H1 (cell line): ENCODE measurements around the gene NHEJ1. TPM values are rescaled to one million over a fixed set of nuclear protein-coding genes. Genes with fewer than 3 reads are reported as not detected.

Source experiments
- CTCF ChIA-PET: fragments of 300-600 bp; sonication (Branson Sonifier 250); formaldehyde crosslinking; loops from one replicate; lab custom pipeline; 2021; ENCODE audit not compliant: partially characterized antibody; lab: Charles Lee
- POLR2A ChIA-PET: fragments of 300-600 bp; sonication (Branson Sonifier 250); formaldehyde crosslinking; loops from one replicate; lab custom pipeline; 2021; ENCODE audit warnings: inconsistent platforms; ENCODE audit not compliant: partially characterized antibody; lab: Charles Lee
- DNase-seq, 2 experiments: peaks; one replicate each; pipeline versions ENCODE4 v3.0.0 to v3.0.0-alpha.2; 2010 to 2022; ENCODE audit warnings: low spot score in 2 of 2, low read depth in 1 of 2, mixed read lengths in 1 of 2
- FAIRE-seq: peaks from 2 replicates; lab custom pipeline; 2011; peaks lifted over from hg19 to GRCh38; lab: Jason Lieb, UNC
- H2AFZ ChIP-seq: 2 replicates; pipeline ENCODE4 v1.8.1; 2012; ENCODE audit warnings: low read length, inconsistent platforms
- H2AK5ac ChIP-seq: 2 replicates; pipeline ENCODE4 v1.6.1; 2013; ENCODE audit warnings: low read depth, low read length
- H2BK120ac ChIP-seq: replicated peaks from 2 replicates; pipeline ENCODE3; 2013; ENCODE audit warnings: low read depth, low read length, inconsistent platforms
- H2BK12ac ChIP-seq: 2 replicates; pipeline ENCODE4 v1.6.1; 2013; ENCODE audit warnings: low read depth, low read length
- H2BK15ac ChIP-seq: 2 replicates; pipeline ENCODE4 v1.6.1; 2013; ENCODE audit warnings: low read length
- H2BK20ac ChIP-seq: 2 replicates; pipeline ENCODE4 v1.6.1; 2013; ENCODE audit warnings: low read length
- H2BK5ac ChIP-seq: 2 replicates; pipeline ENCODE4 v1.6.1; 2013; ENCODE audit warnings: low read depth, low read length
- H3K14ac ChIP-seq: 2 replicates; pipeline ENCODE4 v1.6.1; 2013; ENCODE audit warnings: inconsistent platforms; ENCODE audit not compliant: insufficient read length
- H3K18ac ChIP-seq: 2 replicates; pipeline ENCODE4 v1.6.1; 2013; ENCODE audit warnings: low read length; ENCODE audit errors: extremely low read depth
- H3K23ac ChIP-seq: 2 replicates; pipeline ENCODE4 v1.6.1; 2013; ENCODE audit warnings: inconsistent platforms; ENCODE audit not compliant: insufficient read length
- H3K23me2 ChIP-seq: 2 replicates; pipeline ENCODE4 v1.6.1; 2013; ENCODE audit warnings: low read depth, low read length
- H3K27ac ChIP-seq: 2 replicates; pipeline ENCODE4 v1.6.1; 2011; ENCODE audit warnings: low read depth, low read length, inconsistent platforms
- H3K27me3 ChIP-seq, 4 experiments: replicated peaks in 1 of 4; 1 replicate in 1 of 4; 2 replicates in 3 of 4; pipeline versions ENCODE4 v1.6.1 to v1.8.1; 2011 to 2013; ENCODE audit warnings: low read length in 3 of 4, mild to moderate bottlenecking in 3 of 4, inconsistent platforms in 2 of 4, mixed read lengths in 2 of 4, moderate library complexity in 1 of 4; ENCODE audit not compliant: control insufficient read depth in 3 of 4, insufficient read depth in 3 of 4; ENCODE audit errors: extremely low read depth in 1 of 4
- H3K36me3 ChIP-seq, 4 experiments: 2 replicates each; pipeline versions ENCODE4 v1.6.1 to v1.8.1; 2011 to 2013; ENCODE audit warnings: mild to moderate bottlenecking in 4 of 4, low read length in 3 of 4, moderate library complexity in 2 of 4, control low read depth in 1 of 4, inconsistent platforms in 1 of 4; ENCODE audit not compliant: insufficient read depth in 4 of 4, control insufficient read depth in 2 of 4
- H3K4ac ChIP-seq: replicated peaks from 2 replicates; pipeline ENCODE3; 2013; ENCODE audit warnings: low read length, low read depth, mixed read lengths, inconsistent platforms; ENCODE audit not compliant: insufficient read length
- H3K4me1 ChIP-seq, 4 experiments: replicated peaks in 1 of 4; 1 replicate in 1 of 4; 2 replicates in 3 of 4; pipeline versions ENCODE4 v1.6.1 to v1.8.1; 2011 to 2013; ENCODE audit warnings: low read length in 3 of 4, inconsistent platforms in 2 of 4, mixed read lengths in 1 of 4; ENCODE audit not compliant: insufficient read depth in 4 of 4, control insufficient read depth in 3 of 4
- H3K4me2 ChIP-seq, 2 experiments: 2 replicates each; pipeline versions ENCODE4 v1.6.1 to v1.8.1; 2011 to 2013; ENCODE audit warnings: low read depth in 2 of 2, low read length in 2 of 2, control low read depth in 1 of 2, inconsistent platforms in 1 of 2, mild to moderate bottlenecking in 1 of 2; ENCODE audit not compliant: insufficient read depth in 1 of 2
- H3K4me3 ChIP-seq, 4 experiments: fragments of 200-600, 300-600 bp in 1 of 4; sonication (generic), shearing (Covaris generic), sonication (Bioruptor Twin) in 1 of 4; 2 replicates each; pipeline versions ENCODE4 v1.5.1 to v1.8.1; 2011 to 2016; ENCODE audit warnings: low read length in 4 of 4, low read depth in 3 of 4, control low read depth in 2 of 4, inconsistent platforms in 2 of 4, mild to moderate bottlenecking in 2 of 4, mixed read lengths in 1 of 4, moderate library complexity in 1 of 4; ENCODE audit not compliant: insufficient read depth in 2 of 4; ENCODE audit errors: extremely low read depth in 1 of 4
- H3K56ac ChIP-seq: replicated peaks from 2 replicates; pipeline ENCODE3; 2013; ENCODE audit warnings: low read depth, mild to moderate bottlenecking, mixed read lengths, low read length, inconsistent platforms; ENCODE audit not compliant: insufficient read length
- H3K79me1 ChIP-seq: 2 replicates; pipeline ENCODE4 v1.6.1; 2013; ENCODE audit warnings: low read depth, low read length, control low read depth
- H3K79me2 ChIP-seq, 2 experiments: 2 replicates each; pipeline versions ENCODE4 v1.6.1 to v1.8.1; 2012 to 2013; ENCODE audit warnings: low read length in 2 of 2, mild to moderate bottlenecking in 2 of 2, inconsistent platforms in 1 of 2; ENCODE audit not compliant: insufficient read depth in 2 of 2, control insufficient read depth in 1 of 2
- H3K9ac ChIP-seq, 4 experiments: replicated peaks in 1 of 4; 1 replicate in 1 of 4; 2 replicates in 3 of 4; pipeline versions ENCODE4 v1.6.1 to v1.8.1; 2011 to 2013; ENCODE audit warnings: low read depth in 3 of 4, low read length in 3 of 4, control low read depth in 2 of 4, mild to moderate bottlenecking in 2 of 4, moderate library complexity in 2 of 4, inconsistent platforms in 1 of 4; ENCODE audit errors: extremely low read depth in 1 of 4
- H3K9me3 ChIP-seq, 2 experiments: 2 replicates each; pipeline versions ENCODE4 v1.6.1 to v1.8.1; 2012 to 2013; ENCODE audit warnings: mild to moderate bottlenecking in 2 of 2, moderate library complexity in 2 of 2, control low read depth in 1 of 2, inconsistent platforms in 1 of 2, low read depth in 1 of 2, low read length in 1 of 2, mixed read lengths in 1 of 2; ENCODE audit not compliant: insufficient read depth in 2 of 2
- H4K20me1 ChIP-seq, 2 experiments: replicated peaks in 1 of 2; 2 replicates each; pipeline versions ENCODE3 to v1.8.1; 2011 to 2013; ENCODE audit warnings: inconsistent platforms in 2 of 2, low read length in 2 of 2, mild to moderate bottlenecking in 1 of 2; ENCODE audit not compliant: insufficient read depth in 2 of 2, control insufficient read depth in 1 of 2
- H4K5ac ChIP-seq: 2 replicates; pipeline ENCODE4 v1.6.1; 2013; ENCODE audit warnings: low read length, low read depth, mixed read lengths, inconsistent platforms; ENCODE audit not compliant: insufficient read length
- H4K8ac ChIP-seq: 2 replicates; pipeline ENCODE4 v1.8.0; 2013; ENCODE audit warnings: mild to moderate bottlenecking, moderate library complexity, low read length, inconsistent platforms; ENCODE audit not compliant: insufficient read depth; ENCODE audit errors: extremely low read depth
- H4K91ac ChIP-seq: replicated peaks from 2 replicates; pipeline ENCODE3; 2013; ENCODE audit warnings: low read length, mixed read lengths, inconsistent platforms; ENCODE audit not compliant: insufficient read length
- HDAC2 ChIP-seq, 2 experiments: fragments of 300-600 bp in 1 of 2; sonication (generic) in 1 of 2; IDR thresholded peaks; 2 replicates each; pipeline ENCODE4 v1.6.1; 2011 to 2012; ENCODE audit warnings: low read depth in 2 of 2, low read length in 2 of 2, mild to moderate bottlenecking in 2 of 2, moderate library complexity in 2 of 2, borderline replicate concordance in 1 of 2, inconsistent platforms in 1 of 2
- KDM4A ChIP-seq: IDR thresholded peaks from one replicate; pipeline ENCODE4 v1.7.1; 2012; ENCODE audit warnings: low read depth, mild to moderate bottlenecking, moderate library complexity, low read length, inconsistent platforms; ENCODE audit not compliant: severe bottlenecking
- KDM5A ChIP-seq: fragments of 200-600 bp; IDR thresholded peaks from 2 replicates; pipeline ENCODE4 v1.7.1; 2012; ENCODE audit warnings: mild to moderate bottlenecking, low read length, inconsistent platforms, mixed read lengths
- PHF8 ChIP-seq: fragments of 200-600 bp; sonication (generic); conservative IDR thresholded peaks from 2 replicates; pipeline ENCODE4 v1.7.1; 2012; ENCODE audit warnings: low read depth, mild to moderate bottlenecking, inconsistent platforms, low read length, moderate library complexity
- POLR2A ChIP-seq, 2 experiments: IDR thresholded peaks; 1 replicate in 1 of 2; 2 replicates in 1 of 2; pipeline ENCODE4 v1.6.1; 2011; ENCODE audit warnings: low read depth in 2 of 2, low read length in 2 of 2, mild to moderate bottlenecking in 2 of 2; ENCODE audit errors: control extremely low read depth in 1 of 2
- TAF7 ChIP-seq: optimal IDR thresholded peaks from 2 replicates; pipeline ENCODE3; 2011; ENCODE audit warnings: low read depth, mild to moderate bottlenecking, inconsistent platforms, low read length, moderate library complexity, borderline replicate concordance
- TBP ChIP-seq: IDR thresholded peaks from 2 replicates; pipeline ENCODE4 v1.6.1; 2011; ENCODE audit warnings: low read depth, low read length, improper control_type of control experiment
- WGBS, 2 experiments: shearing (Covaris generic) in 1 of 2; methylation state at CpG; one replicate each; pipeline versions ENCODE4 v1.1.6 to v1.1.7; 2013 to 2015; ENCODE audit warnings: low lambda C conversion rate in 2 of 2, mixed read lengths in 2 of 2, inconsistent platforms in 1 of 2, low coverage in 1 of 2, missing lambda C conversion rate in 1 of 2; ENCODE audit not compliant: insufficient replicate concordance in 2 of 2, insufficient coverage in 1 of 2, insufficient read length in 1 of 2; ENCODE audit errors: extremely low coverage in 1 of 2, missing lambda C conversion rate in 1 of 2; 5-methylcytosine and 5-hydroxymethylcytosine counted together
- polyA plus RNA-seq, 7 experiments: library from polyadenylated mRNA; depleted of rRNA in 3 of 7; stranded (reverse) in 5 of 7; unstranded in 2 of 7; fragments of >200 nt in 5 of 7; fragments of 200-250 nt in 2 of 7; gene quantifications; 1 replicate in 5 of 7; 2 replicates in 1 of 7; 4 replicates in 1 of 7; pipeline versions ENCODE4 v1.2.1 to v1.2.3, GENCODE V29; 2011 to 2013; ENCODE audit warnings: missing spikeins in 2 of 7, mixed read lengths in 2 of 7
- total RNA-seq: library from RNA; stranded (reverse); fragmentation: NEBNext Ultra II Directional; extraction: Animal tissue kit (Norgen Biotek cat#: 25700); gene quantifications from 2 replicates; pipeline ENCODE4 v1.2.1, GENCODE V29; 2021

The NHEJ1 gene
- total and polyA plus RNA-seq, 2 of the 8 experiments (the other 6 are each of a cell fraction or from before 2014, with no cell fraction given), result 22.7 to 24.1 TPM

DNA sequence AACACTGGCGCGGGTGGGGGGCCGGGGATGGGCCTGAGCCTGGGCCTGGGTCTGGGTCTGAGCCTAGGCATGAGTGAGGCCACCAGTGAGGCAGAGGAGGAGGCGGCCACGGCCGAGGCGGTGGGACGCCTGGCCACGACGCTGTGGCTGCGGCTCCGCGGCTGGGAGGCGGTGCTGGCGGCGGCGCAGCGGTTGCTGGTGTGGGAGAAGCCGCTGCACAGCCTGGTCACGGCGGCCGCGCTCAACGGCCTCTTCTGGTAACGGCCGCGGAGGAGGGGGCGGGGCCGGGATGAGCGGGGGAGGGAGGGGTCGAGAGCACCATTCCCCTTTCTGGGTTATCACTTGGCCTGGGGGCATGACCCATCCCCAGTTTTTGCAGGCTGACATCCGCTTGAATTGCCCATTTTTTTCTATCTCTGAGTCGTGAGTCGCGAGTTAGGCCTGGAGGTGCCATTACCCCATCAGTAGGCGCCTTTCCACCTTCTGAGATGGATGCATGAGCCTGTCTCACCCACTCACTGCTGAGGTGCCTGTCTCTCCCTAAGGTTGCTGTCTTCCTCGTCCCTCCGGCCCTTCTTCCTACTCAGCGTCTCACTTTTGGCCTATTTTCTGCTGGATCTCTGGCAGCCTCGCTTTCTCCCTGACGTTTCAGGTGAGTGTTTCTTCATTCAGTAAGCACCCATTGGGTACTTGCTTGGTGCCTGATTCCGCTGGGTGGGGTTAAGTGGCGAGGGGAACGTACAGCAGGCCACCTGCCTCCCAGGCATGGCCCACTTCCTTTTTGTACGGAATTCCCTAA, 18.0 kb upstream of the NHEJ1 start:
- Histone ChIP-seq H3K27ac (no peak overlapping the region), H3K4me3 (peak overlapping the region; percentile 61 to 89 (median 72)), H3K23me2 (peaks cover 11% of the 10 kb centered on the region; the same call in 1 of the 2 replicates), H3K9ac (peak overlapping the region; percentile 34 to 92 (median 58)), H3K9me3 (no peaks in the 10 kb centered on the region), H4K91ac (peak overlapping the region; percentile 40), H2BK120ac (no peak overlapping the region), H2AK5ac (no peak overlapping the region), H4K20me1 (peaks cover 0 to 3% of the 10 kb centered on the region in 2 experiments), H2BK20ac (no peak overlapping the region), H4K8ac (peak overlapping the region; percentile 81), H4K5ac (no peak overlapping the region), H3K4me1 (peaks cover 0 to 13% (median 6%) of the 10 kb centered on the region in 4 experiments; a peak in 6 of 7 replicates), H3K36me3 (peaks cover 6 to 37% (median 24%) of the 10 kb centered on the region in 4 experiments; a peak in 6 of 8 replicates), H3K27me3 (no peaks in the 10 kb centered on the region), H3K4me2 (peak overlapping the region; percentile 82 to 96), H3K23ac (no peak overlapping the region), H2BK12ac (no peak overlapping the region; the same call in 1 of the 2 replicates), H3K56ac (no peak overlapping the region), H2BK5ac (peak overlapping the region; percentile 6; the same call in 1 of the 2 replicates), H3K79me1 (peaks cover 6% of the 10 kb centered on the region), H3K79me2 (peaks cover 0 to 8% of the 10 kb centered on the region in 2 experiments; a peak in 1 of 4 replicates), H3K18ac (no peak overlapping the region; the same call in 1 of the 2 replicates), H2AFZ (peak overlapping the region; percentile 34; the same call in 1 of the 2 replicates), H2BK15ac (no peak overlapping the region; the same call in 1 of the 2 replicates), H3K4ac (no peak overlapping the region), H3K14ac (no peak overlapping the region)
- WGBS, 2 experiments, result 13% methylated on average over 26 of the region's 45 CpGs; no CpG with 5 or more reads in 1 of the 2 experiments
- ChIA-PET POLR2A (interaction anchor here (0.6 to 3.0 kb wide), 2 partner anchors 40 to 113 kb away, joined by 3 to 21 read pairs; partner anchors contain the start of gene ABCB6), CTCF (interaction anchor here (1.0 kb wide), 1 partner anchor 24 kb away, joined by 5 read pairs; no protein-coding TSS in a partner anchor)
- peak; percentile 73 for TF ChIP-seq KDM4A
- peak; percentile 56 for TF ChIP-seq PHF8
- TF ChIP-seq TAF7, result no peak
- peak; percentile 43; the same call in 1 of the 2 replicates for TF ChIP-seq KDM5A
- no peak for TF ChIP-seq POLR2A (IDR thresholded peaks at IDR 0.05; ENCODE audit: control extremely low read depth in 1 of 2, low read depth in 2 of 2, low read length in 2 of 2)
- TF ChIP-seq HDAC2 (IDR thresholded peaks at IDR 0.05; ENCODE audit: borderline replicate concordance in 1 of 2, low read depth in 2 of 2, low read length in 2 of 2), result 0 out of 4 replicates have a peak, but pooled peaks of 1 of the 2 experiments have one; percentile 50
- TF ChIP-seq TBP, result no peak
- DNase-seq (peak in 1 of 2 experiments; percentile 64), FAIRE-seq (no peak)
